SK-N-SH (cell line): Measurements from ENCODE around the gene SLC25A48.

Experiments used
- EP300 ChIP-seq, 2 experiments: IDR thresholded peaks; 2 replicates each; pipeline versions ENCODE4 v1.4.0 to v1.6.1; 2012; ENCODE audit warnings: borderline replicate concordance in 1 of 2, low read depth in 1 of 2, low read length in 1 of 2
- RFX5 ChIP-seq: IDR thresholded peaks from 2 replicates; pipeline ENCODE4 v1.6.1; 2012; ENCODE audit warnings: mild to moderate bottlenecking, improper control_type of control experiment, low read length
- TF ChIP-seq, protein P1 (sequence below): fragments of 200-600 bp; sonication (generic); IDR thresholded peaks from 2 replicates; pipeline ENCODE4 v1.6.1; 2017; ENCODE audit warnings: antibody characterized with exemption, mild to moderate bottlenecking, moderate library complexity
- TF ChIP-seq, protein P2 (sequence below): IDR thresholded peaks from 2 replicates; pipeline ENCODE4 v1.4.0; 2012; ENCODE audit warnings: low read depth, borderline replicate concordance

GRCh38 chr5:135851915-135852845 lies 17.7 kb downstream of the SLC25A48 start:
- TF ChIP-seq, protein P1, sequence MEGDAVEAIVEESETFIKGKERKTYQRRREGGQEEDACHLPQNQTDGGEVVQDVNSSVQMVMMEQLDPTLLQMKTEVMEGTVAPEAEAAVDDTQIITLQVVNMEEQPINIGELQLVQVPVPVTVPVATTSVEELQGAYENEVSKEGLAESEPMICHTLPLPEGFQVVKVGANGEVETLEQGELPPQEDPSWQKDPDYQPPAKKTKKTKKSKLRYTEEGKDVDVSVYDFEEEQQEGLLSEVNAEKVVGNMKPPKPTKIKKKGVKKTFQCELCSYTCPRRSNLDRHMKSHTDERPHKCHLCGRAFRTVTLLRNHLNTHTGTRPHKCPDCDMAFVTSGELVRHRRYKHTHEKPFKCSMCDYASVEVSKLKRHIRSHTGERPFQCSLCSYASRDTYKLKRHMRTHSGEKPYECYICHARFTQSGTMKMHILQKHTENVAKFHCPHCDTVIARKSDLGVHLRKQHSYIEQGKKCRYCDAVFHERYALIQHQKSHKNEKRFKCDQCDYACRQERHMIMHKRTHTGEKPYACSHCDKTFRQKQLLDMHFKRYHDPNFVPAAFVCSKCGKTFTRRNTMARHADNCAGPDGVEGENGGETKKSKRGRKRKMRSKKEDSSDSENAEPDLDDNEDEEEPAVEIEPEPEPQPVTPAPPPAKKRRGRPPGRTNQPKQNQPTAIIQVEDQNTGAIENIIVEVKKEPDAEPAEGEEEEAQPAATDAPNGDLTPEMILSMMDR, result no peak
- TF ChIP-seq EP300 (IDR thresholded peaks at IDR 0.05; ENCODE audit: borderline replicate concordance in 1 of 2, low read depth in 1 of 2, low read length in 1 of 2), result no peak
- no peak for TF ChIP-seq RFX5
- TF ChIP-seq, protein P2, sequence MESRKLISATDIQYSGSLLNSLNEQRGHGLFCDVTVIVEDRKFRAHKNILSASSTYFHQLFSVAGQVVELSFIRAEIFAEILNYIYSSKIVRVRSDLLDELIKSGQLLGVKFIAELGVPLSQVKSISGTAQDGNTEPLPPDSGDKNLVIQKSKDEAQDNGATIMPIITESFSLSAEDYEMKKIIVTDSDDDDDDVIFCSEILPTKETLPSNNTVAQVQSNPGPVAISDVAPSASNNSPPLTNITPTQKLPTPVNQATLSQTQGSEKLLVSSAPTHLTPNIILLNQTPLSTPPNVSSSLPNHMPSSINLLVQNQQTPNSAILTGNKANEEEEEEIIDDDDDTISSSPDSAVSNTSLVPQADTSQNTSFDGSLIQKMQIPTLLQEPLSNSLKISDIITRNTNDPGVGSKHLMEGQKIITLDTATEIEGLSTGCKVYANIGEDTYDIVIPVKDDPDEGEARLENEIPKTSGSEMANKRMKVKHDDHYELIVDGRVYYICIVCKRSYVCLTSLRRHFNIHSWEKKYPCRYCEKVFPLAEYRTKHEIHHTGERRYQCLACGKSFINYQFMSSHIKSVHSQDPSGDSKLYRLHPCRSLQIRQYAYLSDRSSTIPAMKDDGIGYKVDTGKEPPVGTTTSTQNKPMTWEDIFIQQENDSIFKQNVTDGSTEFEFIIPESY, result no peak
